IgD-negative memory B cell (primary cell): ENCODE data around the gene AP4M1. TPM values are rescaled to one million over a fixed set of nuclear protein-coding genes. Genes with fewer than 3 reads are reported as not detected.

Experiments used
- H3K27ac Mint-ChIP-seq, 3 donors: one replicate each; pipeline ENCODE4 v1.8.0; 2020 to 2022; ENCODE audit warnings: mild to moderate bottlenecking in 3 of 3, mixed read lengths in 3 of 3, moderate library complexity in 1 of 3
- H3K27me3 Mint-ChIP-seq: one replicate; pipeline ENCODE4 v1.8.0; 2021; ENCODE audit warnings: mixed read lengths
- H3K36me3 Mint-ChIP-seq: one replicate; pipeline ENCODE4 v1.8.0; 2020; ENCODE audit warnings: mild to moderate bottlenecking, mixed read lengths
- H3K4me1 Mint-ChIP-seq, 3 donors: one replicate each; pipeline ENCODE4 v1.8.0; 2020 to 2022; ENCODE audit warnings: mixed read lengths in 3 of 3, mild to moderate bottlenecking in 1 of 3
- H3K4me3 Mint-ChIP-seq, 4 donors: one replicate each; pipeline ENCODE4 v1.8.0; 2020 to 2022; ENCODE audit warnings: mild to moderate bottlenecking in 4 of 4, mixed read lengths in 4 of 4, moderate library complexity in 3 of 4
- H3K9me3 Mint-ChIP-seq, 3 donors: one replicate each; pipeline ENCODE4 v1.8.0; 2020 to 2021; ENCODE audit warnings: mixed read lengths in 3 of 3, mild to moderate bottlenecking in 1 of 3
- polyA plus RNA-seq: library from polyadenylated mRNA; unstranded; fragments of 300-500 nt; fragmentation: Illumina TruSeq; gene quantifications from one replicate; pipeline ENCODE4 v1.2.3, GENCODE V29; 2021

AP4M1 gene
- polyA plus RNA-seq, 1 donor from 2014 or later, result 4.5 TPM

- Mint-ChIP-seq H3K36me3 (peaks cover 2% of the 10 kb centered on the region), H3K9me3 (no peaks in the 10 kb centered on the region)
These were observed 9.8 kb upstream of the AP4M1 start for GRCh38 chr7:100091411-100092181.

DNA sequence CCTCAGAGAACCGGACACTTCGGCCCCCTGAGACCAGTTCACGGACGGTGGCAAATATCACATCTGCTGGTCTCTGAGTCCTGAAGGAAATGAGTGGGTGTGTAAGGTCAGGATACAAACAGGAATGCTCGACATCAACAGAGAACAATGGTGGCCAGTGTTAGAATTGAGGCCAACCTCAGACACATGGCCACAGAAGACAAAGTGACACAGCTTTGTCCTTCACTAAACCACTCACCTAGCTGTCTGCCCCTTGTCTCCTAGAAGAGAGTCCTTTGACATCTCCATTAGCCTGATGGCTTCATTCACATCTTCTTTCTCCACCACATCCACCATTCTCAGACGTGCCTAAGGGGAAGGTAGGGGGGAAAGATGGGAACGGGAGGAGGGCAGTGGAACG lies 8.4 kb upstream of the AP4M1 start:
- peaks cover 2% of the 10 kb centered on the region for H3K27me3 Mint-ChIP-seq

More at GRCh38 chr7:100091411-100092181, 9.8 kb upstream of the AP4M1 start:
- Mint-ChIP-seq H3K27me3 (peaks cover 2% of the 10 kb centered on the region), H3K4me3 (peak overlapping the region in 2 of 4 donors; percentile 51 to 93), H3K27ac (peak overlapping the region in 2 of 3 donors; percentile 76 to 99), H3K4me1 (peaks cover 8 to 20% (median 18%) of the 10 kb centered on the region in 3 donors)

DNA sequence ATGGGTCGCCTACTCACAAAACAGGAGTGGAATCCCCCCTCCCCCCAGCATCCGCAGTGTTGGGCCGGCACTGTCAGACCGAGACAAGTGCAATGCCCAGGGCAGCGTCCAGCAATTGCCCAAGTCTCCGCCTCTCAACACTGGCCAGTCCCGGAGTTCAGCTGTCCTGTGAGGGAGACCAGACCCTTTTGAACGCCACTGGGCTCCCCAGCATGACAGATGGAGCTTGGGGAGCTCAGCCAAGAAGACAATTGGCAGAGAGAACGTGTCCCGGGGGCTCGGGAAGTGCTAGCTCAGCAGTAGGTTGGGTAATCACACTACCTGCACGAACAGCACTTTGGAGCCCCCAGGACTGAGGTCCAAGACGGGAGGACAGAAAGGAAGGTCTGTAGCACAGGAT lies 7.9 kb upstream of the AP4M1 start:
- Mint-ChIP-seq H3K9me3 (no peaks in the 10 kb centered on the region), H3K4me1 (peaks cover 12 to 17% (median 16%) of the 10 kb centered on the region in 3 donors), H3K27me3 (peaks cover under 1% of the 10 kb centered on the region), H3K27ac (peak overlapping the region in 1 of 3 donors; percentile 99), H3K36me3 (peaks cover 4% of the 10 kb centered on the region), H3K4me3 (peak overlapping the region in 1 of 4 donors; percentile 93)

More for the DNA sequence above, 8.4 kb upstream of the AP4M1 start:
- peaks cover 4% of the 10 kb centered on the region for H3K36me3 Mint-ChIP-seq
- H3K4me3 Mint-ChIP-seq, result peak overlapping the region in 2 of 4 donors; percentile 9 to 93
- H3K27ac Mint-ChIP-seq, result peak overlapping the region in 1 of 3 donors; percentile 99
- no peaks in the 10 kb centered on the region for H3K9me3 Mint-ChIP-seq
- peaks cover 13 to 20% (median 16%) of the 10 kb centered on the region in 3 donors for H3K4me1 Mint-ChIP-seq

GRCh38 chr7:100093925-100094486 lies 7.4 kb upstream of the AP4M1 start:
- Mint-ChIP-seq H3K4me1 (peaks cover 12 to 21% (median 16%) of the 10 kb centered on the region in 3 donors), H3K27ac (peak overlapping the region in 1 of 3 donors; percentile 99), H3K4me3 (peak overlapping the region in 1 of 4 donors; percentile 93), H3K27me3 (no peaks in the 10 kb centered on the region), H3K9me3 (no peaks in the 10 kb centered on the region), H3K36me3 (peaks cover 4% of the 10 kb centered on the region)

DNA sequence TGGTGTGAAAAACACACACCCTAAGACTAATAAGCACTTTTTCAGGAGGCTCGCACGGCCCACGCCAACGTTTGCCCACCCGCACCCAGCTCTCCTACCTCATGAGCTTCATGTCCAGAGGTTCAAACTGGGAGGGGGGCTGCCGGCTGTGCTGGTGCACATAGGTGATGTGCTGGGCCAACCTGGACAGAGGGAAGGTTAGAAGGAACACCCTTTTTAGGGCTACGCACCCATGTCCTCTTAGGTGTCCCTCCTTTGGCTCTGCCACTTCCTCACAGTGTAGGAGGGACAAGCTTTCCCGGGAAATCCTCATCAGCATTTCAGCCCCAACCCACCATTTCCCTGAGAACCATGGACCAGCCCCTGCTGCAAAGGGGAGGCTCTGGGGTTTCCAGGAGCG lies 6.2 kb upstream of the AP4M1 start:
- Mint-ChIP-seq H3K36me3 (peaks cover 4% of the 10 kb centered on the region), H3K9me3 (no peaks in the 10 kb centered on the region), H3K27me3 (no peaks in the 10 kb centered on the region), H3K4me1 (peaks cover 10 to 23% (median 16%) of the 10 kb centered on the region in 3 donors), H3K27ac (peak overlapping the region in 1 of 3 donors; percentile 82), H3K4me3 (peak overlapping the region in 2 of 4 donors; percentile 25 to 93)

DNA sequence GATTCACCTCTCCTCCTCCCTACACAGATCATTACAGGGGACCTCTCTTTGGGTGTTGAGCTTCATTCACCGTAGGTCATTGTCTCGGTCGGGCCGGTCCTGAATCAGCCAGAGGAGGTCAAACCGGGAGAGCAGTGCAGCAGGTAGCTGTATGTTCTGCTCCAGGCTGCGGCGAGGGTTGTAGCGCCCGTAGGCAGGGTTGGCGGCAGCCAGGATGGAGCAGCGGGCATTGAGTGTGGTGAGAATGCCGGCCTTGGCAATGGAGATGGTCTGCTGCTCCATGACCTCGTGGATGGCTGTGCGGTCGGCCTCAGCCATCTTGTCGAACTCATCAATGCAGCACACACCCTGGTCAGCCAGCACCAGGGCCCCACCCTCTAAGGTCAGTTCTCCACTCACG lies 5.7 kb upstream of the AP4M1 start:
- H3K4me3 Mint-ChIP-seq, result peak overlapping the region in 1 of 4 donors; percentile 93
- H3K36me3 Mint-ChIP-seq, result peaks cover 4% of the 10 kb centered on the region
- no peaks in the 10 kb centered on the region for H3K27me3 Mint-ChIP-seq
- H3K4me1 Mint-ChIP-seq, result peaks cover 12 to 20% (median 16%) of the 10 kb centered on the region in 3 donors
- no peaks in the 10 kb centered on the region for H3K9me3 Mint-ChIP-seq
- peak overlapping the region in 2 of 3 donors; percentile 31 to 82 for H3K27ac Mint-ChIP-seq

- peak overlapping the region; percentile 10 to 97 (median 62) for H3K4me3 Mint-ChIP-seq
- H3K4me1 Mint-ChIP-seq, result peaks cover 16 to 25% (median 17%) of the 10 kb centered on the region in 3 donors
- H3K9me3 Mint-ChIP-seq, result no peaks in the 10 kb centered on the region
- H3K27ac Mint-ChIP-seq, result peak overlapping the region; percentile 37 to 100 (median 83)
- no peaks in the 10 kb centered on the region for H3K27me3 Mint-ChIP-seq
- H3K36me3 Mint-ChIP-seq, result peaks cover 4% of the 10 kb centered on the region
These were observed 2.5 kb upstream of the AP4M1 start for GRCh38 chr7:100098913-100099312.

GRCh38 chr7:100099452-100099851 lies 2.0 kb upstream of the AP4M1 start:
- Mint-ChIP-seq H3K27ac (peak overlapping the region; percentile 98 to 100 (median 99)), H3K27me3 (no peaks in the 10 kb centered on the region), H3K9me3 (no peaks in the 10 kb centered on the region), H3K4me3 (peak overlapping the region; percentile 93 to 99 (median 98)), H3K4me1 (peaks cover 16 to 25% (median 19%) of the 10 kb centered on the region in 3 donors), H3K36me3 (peaks cover 4% of the 10 kb centered on the region)

DNA sequence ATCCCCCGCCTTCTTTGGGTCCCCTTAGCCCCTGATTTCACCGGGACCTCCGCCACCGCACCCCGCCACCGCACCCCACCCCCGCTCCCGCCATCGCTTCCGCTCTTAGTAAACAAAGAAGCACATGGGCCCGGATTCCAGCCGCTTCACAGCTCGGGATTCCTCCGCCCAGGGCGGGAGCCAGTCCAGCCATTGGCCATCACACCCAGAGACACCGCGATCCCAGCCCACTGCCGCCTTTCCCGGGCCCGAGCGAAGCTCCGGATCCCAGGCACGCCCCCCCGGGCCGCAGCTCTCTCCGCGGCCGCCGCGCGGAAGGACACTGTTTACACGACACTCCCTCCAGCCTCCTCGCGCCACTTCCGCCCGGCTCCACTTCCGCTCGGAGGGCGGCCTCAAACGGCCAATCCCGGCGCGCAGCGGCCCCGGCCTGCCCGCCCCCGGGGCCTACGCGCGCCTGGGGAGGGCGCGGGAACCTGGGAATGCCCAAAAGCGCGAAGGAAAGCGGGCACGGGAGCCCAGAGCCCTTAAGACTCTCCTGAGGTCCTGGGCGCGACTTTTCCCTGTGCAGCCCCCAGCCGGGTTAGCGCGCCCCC lies 925 bp upstream of the AP4M1 start:
- H3K9me3 Mint-ChIP-seq, result no peaks in the 10 kb centered on the region
- peak overlapping the region; percentile 93 to 99 (median 98) for H3K4me3 Mint-ChIP-seq
- H3K36me3 Mint-ChIP-seq, result peaks cover 4% of the 10 kb centered on the region
- H3K27me3 Mint-ChIP-seq, result no peaks in the 10 kb centered on the region
- peak overlapping the region; percentile 98 to 100 (median 99) for H3K27ac Mint-ChIP-seq
- peaks cover 16 to 25% (median 19%) of the 10 kb centered on the region in 3 donors for H3K4me1 Mint-ChIP-seq

- Mint-ChIP-seq H3K27ac (peak overlapping the region in 2 of 3 donors; percentile 92 to 100), H3K9me3 (no peaks in the 10 kb centered on the region), H3K4me1 (peaks cover 10 to 19% (median 19%) of the 10 kb centered on the region in 3 donors), H3K36me3 (no peaks in the 10 kb centered on the region), H3K27me3 (no peaks in the 10 kb centered on the region), H3K4me3 (peak overlapping the region; percentile 23 to 93 (median 78))
These were observed 1.8 kb downstream of the AP4M1 start for GRCh38 chr7:100102950-100103840.

DNA sequence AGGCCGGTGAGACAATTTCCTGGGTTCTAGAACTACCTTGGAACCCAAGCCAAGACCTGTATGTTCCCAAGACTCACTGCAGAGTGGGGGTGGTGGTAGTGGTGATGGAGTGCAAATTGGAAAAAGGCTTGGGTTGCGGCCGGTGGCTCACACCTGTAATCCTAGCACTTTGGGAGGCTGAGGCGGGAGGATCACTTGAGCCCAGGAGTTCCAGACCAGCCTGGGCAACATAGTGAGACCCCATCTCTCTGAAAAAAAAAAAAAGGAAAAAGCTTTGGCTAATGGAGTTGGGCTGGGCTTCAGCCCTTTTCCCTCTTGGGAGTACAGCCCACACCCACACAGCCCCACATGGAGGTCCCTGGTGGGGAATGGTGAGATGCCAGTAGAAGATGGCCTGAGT lies 4.1 kb downstream of the AP4M1 start:
- no peaks in the 10 kb centered on the region for H3K9me3 Mint-ChIP-seq
- peak overlapping the region in 1 of 4 donors; percentile 52 for H3K4me3 Mint-ChIP-seq

GRCh38 chr7:100106633-100107032 lies 5.2 kb downstream of the AP4M1 start:
- Mint-ChIP-seq H3K4me1 (peaks cover 4 to 5% (median 5%) of the 10 kb centered on the region in 3 donors), H3K9me3 (no peaks in the 10 kb centered on the region), H3K4me3 (peak overlapping the region in 1 of 4 donors; percentile 57), H3K27me3 (no peaks in the 10 kb centered on the region), H3K36me3 (no peaks in the 10 kb centered on the region), H3K27ac (peak overlapping the region in 1 of 3 donors; percentile 23)

More for the DNA sequence above, 4.1 kb downstream of the AP4M1 start:
- no peaks in the 10 kb centered on the region for H3K27me3 Mint-ChIP-seq
- H3K36me3 Mint-ChIP-seq, result no peaks in the 10 kb centered on the region
- peaks cover 4 to 11% (median 5%) of the 10 kb centered on the region in 3 donors for H3K4me1 Mint-ChIP-seq
- H3K27ac Mint-ChIP-seq, result peak overlapping the region in 1 of 3 donors; percentile 42

- H3K27me3 Mint-ChIP-seq, result no peaks in the 10 kb centered on the region
- H3K4me3 Mint-ChIP-seq, result peak overlapping the region in 1 of 4 donors; percentile 57
- H3K4me1 Mint-ChIP-seq, result peaks cover 4 to 5% (median 5%) of the 10 kb centered on the region in 3 donors
- no peaks in the 10 kb centered on the region for H3K36me3 Mint-ChIP-seq
- no peaks in the 10 kb centered on the region for H3K9me3 Mint-ChIP-seq
- peak overlapping the region in 1 of 3 donors; percentile 23 for H3K27ac Mint-ChIP-seq
These were observed 5.8 kb downstream of the AP4M1 start for GRCh38 chr7:100107125-100107737.

DNA sequence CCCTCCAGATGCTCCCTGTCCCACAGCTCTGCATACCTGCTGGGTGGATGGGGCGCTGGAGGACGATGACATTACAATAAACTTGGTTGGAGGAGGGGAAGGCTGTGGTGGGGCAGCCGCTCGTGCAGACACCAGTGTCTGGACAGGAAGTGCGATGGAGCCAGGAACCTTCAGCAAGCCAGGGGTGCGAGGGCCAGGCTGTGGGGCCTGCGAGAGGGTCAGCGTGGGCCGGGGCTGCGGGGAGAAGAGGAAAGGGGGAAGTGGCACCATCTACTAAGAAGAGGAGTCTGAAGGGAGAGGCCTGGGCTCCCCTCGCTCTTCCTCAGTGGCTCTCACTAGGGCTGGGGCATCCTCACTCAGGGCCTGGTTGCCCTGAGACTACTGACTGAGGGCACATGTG lies 6.4 kb downstream of the AP4M1 start:
- H3K36me3 Mint-ChIP-seq, result no peaks in the 10 kb centered on the region
- no peak overlapping the region for H3K27ac Mint-ChIP-seq
- no peak overlapping the region for H3K4me3 Mint-ChIP-seq
- no peaks in the 10 kb centered on the region for H3K27me3 Mint-ChIP-seq
- H3K9me3 Mint-ChIP-seq, result no peaks in the 10 kb centered on the region
- peaks cover 2 to 5% (median 4%) of the 10 kb centered on the region in 3 donors for H3K4me1 Mint-ChIP-seq
